ENCODE measurements around the gene UPK3A.

Gene UPK3A

DNA sequence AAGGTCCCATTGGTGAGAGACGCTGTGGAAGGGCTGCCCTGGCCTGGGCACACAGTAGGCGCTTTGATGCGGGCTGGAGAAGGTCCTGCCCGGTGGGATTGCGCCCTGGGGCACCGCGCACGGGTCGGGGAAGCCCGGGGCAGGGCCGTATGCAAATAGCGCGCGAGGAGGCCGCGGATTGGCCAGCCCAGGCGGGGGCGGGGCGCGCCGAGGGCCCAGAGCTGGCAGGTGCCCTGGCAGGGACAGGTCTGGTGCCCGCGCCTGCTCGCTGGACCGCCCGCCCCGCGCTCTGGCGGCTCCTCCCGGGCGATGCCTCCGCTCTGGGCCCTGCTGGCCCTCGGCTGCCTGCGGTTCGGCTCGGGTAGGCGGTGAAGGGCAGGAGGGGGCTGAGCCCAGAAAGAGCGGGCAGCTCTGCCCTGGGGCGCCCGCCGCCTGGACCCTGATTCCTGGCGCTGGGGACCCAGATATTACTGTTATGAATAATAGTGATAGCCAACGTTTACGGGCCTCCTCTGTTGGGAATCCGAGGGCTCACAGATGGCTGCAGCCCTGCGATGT is at the start of gene UPK3A:
Gene UPK3A (plus strand): TSS at position 245 of the 558 bp plus-strand sequence. CDS start 65 bp downstream, at position 310.
- Mint-ChIP-seq H3K9me3 (no peaks in the 10 kb centered on the region), H3K4me3 (peak within 1 kb of the TSS; percentile 63 to 68), H3K27me3 (peaks cover 6 to 7% of the 10 kb centered on the region in 2 donors), H3K36me3 (peaks cover 0 to 3% of the 10 kb centered on the region in 2 donors), H3K4me1 (peaks cover 34 to 74% of the 10 kb centered on the region in 2 donors), H3K27ac (peak within 1 kb of the TSS; percentile 31)
- ATAC-seq (replicated peaks) (peak; percentile 75 to 78), DNase-seq (peak; percentile 69)

DNA sequence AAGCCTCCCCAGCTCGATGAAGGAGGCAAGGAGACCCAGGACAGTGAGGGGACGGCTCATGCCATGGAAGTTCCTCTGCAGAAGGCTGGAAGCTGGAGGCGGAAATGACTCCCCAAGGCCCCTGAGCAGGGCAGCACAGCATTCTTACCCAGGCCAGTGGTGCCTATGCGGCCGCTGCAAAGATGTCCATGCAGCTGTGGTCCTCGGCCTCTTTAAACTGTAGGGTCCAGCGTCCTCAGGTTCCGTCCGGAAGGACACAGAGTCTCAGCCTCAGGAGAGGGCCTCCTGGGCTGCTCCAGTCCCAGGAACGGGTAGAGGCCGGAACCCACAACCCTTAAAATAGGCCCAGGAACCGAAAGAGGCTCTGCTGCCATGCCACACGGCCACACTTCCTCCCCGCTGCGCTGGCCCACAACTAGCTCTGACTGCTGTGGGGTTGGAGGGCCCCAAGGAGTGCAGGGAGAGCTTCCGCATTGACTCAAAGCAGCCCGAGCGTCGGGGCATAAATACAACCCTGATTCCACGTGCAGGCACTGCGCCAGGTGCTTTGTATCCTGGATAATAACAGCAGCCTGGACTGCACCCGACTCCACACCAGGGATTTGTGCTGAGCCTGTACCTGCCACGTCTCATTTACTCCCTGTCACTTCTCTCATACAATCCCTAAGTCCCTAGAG is 49.5 kb upstream of the UPK3A start:
- Mint-ChIP-seq H3K4me3 (peak overlapping the region; percentile 58 to 77), H3K36me3 (peaks cover 2 to 6% of the 10 kb centered on the region in 2 donors), H3K4me1 (peaks cover 50 to 95% of the 10 kb centered on the region in 2 donors), H3K27ac (peak overlapping the region; percentile 43), H3K9me3 (no peaks in the 10 kb centered on the region), H3K27me3 (no peaks in the 10 kb centered on the region)
- DNase-seq (no peak), ATAC-seq (replicated peaks) (peak; percentile 76 to 94)

DNA sequence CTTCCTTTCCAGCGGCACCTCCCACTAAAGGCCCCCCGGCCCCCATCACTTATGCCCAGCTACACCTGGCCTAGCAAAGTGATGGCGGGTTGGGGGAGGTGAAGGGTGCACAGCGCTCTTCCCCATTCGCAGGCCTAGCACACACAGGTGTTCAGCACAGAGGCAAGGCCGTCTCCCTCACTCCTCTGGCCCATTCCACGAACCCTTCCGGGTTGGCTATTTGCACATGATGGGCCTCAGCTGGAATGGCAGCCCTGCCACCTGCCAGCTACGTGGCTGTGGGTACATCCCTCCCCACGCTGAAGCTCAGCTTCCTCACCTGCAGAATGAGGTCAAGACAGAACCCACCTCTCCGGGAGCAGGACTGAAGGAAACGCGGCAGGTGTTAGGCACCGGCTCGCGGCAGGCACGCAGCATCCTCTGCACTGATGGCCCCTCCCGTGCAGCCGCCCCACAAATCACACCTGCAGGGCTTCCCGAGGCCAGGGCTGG is 48.9 kb upstream of the UPK3A start:
- peak overlapping the region; percentile 43 for H3K27ac Mint-ChIP-seq
- ATAC-seq (replicated peaks): peak in 1 of 2 donors; percentile 19
- peak overlapping the region; percentile 58 to 77 for H3K4me3 Mint-ChIP-seq
- H3K27me3 Mint-ChIP-seq: no peaks in the 10 kb centered on the region
- no peak for DNase-seq
- no peaks in the 10 kb centered on the region for H3K9me3 Mint-ChIP-seq
- H3K4me1 Mint-ChIP-seq: peaks cover 51 to 93% of the 10 kb centered on the region in 2 donors
- H3K36me3 Mint-ChIP-seq: peaks cover 2 to 6% of the 10 kb centered on the region in 2 donors

DNA sequence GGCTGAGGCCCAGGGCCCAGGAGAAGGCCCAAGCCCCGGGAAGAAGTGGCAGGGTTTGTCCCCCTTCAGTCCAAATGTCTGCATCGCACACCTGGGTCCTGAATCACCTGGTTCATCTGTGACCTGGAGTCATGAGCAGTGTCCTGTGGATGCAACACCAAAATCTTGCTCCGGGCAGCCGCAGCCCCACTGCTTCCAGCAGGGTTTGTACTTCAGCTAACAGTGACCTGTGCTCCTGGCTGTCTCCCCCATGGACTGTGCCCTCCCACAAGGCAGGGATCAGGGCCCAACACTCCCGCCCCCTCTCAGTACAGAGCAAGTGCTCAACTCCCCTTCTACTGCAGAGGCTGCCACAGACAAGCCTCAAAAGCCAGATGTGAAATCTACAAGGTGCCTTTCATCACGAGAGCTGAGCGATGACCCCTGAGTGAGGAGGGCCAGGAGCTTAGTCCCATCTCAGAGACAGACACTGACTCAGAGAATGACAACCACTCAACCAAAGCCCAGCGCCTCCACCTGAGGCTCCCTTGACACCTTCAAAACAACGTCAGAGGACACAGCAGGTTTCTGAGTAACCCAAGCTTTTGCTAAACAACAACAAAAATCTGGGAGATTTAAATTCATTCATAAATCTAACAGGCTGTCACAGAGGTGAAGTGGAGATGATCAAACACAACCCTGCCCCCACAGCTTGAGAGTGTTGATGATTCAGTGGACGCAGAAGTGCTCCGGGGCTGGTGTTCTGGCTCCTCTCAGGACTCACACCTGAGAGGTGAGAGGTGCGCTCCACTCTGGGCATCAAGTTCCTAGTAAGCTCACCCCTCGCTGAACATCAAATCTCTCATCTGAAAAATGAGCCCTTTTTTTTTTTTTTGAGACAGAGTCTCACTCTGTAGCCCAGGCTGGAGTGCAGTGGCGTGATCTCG is 47.4 kb upstream of the UPK3A start:
- Mint-ChIP-seq H3K27ac (no peak overlapping the region), H3K9me3 (no peaks in the 10 kb centered on the region), H3K4me1 (peaks cover 49 to 92% of the 10 kb centered on the region in 2 donors), H3K4me3 (no peak overlapping the region), H3K27me3 (no peaks in the 10 kb centered on the region), H3K36me3 (peaks cover 2 to 6% of the 10 kb centered on the region in 2 donors)
- DNase-seq (no peak), ATAC-seq (replicated peaks) (peak in 1 of 2 donors; percentile 12)

DNA sequence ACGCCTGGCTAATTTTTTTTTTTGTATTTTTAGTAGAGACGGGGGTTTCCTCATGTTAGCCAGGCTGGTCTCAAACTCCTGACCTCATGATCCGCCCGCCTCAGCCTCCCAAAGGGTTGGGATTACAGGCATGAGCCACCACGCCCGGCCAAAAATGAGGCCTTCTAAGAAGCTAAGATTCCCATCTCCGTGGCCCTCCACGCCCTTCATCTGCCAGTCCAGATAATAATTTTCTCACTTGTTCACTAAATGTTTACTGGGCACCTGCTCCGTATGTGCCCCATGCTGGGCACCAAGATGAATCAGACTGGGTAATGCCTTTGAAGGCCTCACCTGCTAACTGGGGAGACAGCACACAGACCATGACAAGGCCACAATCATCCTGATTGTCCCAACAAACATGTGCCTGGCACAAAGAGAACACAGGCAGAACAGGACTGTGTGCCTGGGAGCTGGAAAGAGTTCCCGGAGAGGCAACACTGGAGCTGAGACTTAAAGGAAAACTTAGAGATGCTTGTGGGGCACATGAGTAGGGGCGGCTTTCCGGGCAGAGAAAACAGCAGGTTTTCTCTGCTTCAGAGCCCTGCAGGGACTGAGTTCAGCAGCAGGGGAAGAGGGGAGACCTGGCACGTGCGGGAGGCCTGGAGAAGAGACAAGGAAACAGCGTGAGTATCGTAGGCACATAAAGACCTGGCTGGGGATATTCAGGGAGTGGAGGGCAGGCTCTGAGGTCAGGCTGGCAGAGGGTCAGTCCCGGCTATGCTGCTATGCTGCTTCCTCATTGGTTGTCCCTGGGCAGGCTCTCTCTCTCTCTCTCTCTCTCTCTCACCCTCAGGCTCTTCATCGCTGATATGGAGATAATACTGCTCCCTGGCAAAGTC is 46.4 kb upstream of the UPK3A start:
- Mint-ChIP-seq H3K4me1 (peaks cover 46 to 85% of the 10 kb centered on the region in 2 donors), H3K9me3 (no peaks in the 10 kb centered on the region), H3K27me3 (no peaks in the 10 kb centered on the region), H3K27ac (no peak overlapping the region), H3K4me3 (no peak overlapping the region), H3K36me3 (peaks cover 2 to 6% of the 10 kb centered on the region in 2 donors)
- DNase-seq: no peak
- no peak for ATAC-seq (replicated peaks)

DNA sequence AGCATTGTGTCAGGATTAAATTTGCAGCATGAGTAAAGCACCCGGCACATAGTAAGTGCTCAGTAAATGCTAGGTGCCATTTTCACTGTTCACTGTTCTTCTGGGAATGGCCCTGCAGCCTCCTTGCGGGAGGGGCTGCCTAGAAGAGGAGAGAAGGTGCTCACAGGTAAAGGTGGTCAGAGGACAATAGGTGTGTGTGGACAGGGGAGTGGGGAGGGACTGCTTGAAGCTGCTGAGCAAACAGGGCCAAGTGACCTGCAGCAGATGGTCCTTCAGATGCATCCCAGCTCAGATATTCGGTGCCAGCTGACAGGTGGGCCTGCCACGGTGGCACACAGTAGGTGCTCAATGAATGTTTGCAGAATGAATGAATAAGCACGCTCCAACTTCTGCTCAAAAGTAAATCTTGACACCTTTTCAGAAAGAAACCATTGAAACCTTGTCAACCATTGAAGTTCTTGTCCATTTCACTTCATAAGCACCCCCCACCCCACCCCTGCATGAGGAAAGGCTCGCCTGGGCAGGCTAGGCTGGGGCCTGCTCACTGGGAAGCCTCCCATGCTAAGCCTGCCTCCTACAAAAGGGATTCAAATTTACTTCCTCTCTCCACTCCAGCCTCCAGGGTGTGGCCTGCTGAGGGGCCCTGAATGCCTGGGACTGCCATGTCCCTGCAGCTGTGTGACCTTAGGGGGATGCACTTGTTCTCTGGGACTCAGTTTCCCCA is 45.6 kb upstream of the UPK3A start:
- no peak overlapping the region for H3K27ac Mint-ChIP-seq
- ATAC-seq (replicated peaks): no peak

DNA sequence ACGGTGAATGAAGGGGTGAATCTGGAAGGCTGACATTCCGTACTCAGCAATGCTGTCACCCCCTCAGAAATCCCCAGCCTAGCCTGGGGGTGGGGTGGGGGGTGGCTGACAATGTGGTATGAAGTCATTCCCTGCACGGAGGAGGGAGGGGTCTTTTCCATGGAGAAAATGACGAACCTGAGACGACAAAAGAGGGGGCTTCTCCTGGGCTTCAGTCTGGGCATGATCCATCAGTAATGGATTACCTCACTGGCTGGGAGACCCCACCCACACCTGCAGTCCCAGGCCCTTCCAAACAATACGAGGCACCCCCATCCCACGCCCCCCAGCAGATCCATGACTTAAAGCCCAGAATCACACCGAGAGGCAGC is 45.1 kb upstream of the UPK3A start:
- Mint-ChIP-seq H3K27me3 (no peaks in the 10 kb centered on the region), H3K4me3 (peak overlapping the region; percentile 89 to 90), H3K9me3 (no peaks in the 10 kb centered on the region), H3K27ac (no peak overlapping the region), H3K36me3 (peaks cover 2 to 6% of the 10 kb centered on the region in 2 donors), H3K4me1 (peaks cover 37 to 72% of the 10 kb centered on the region in 2 donors)
- DNase-seq (no peak), ATAC-seq (replicated peaks) (no peak)

More for the DNA sequence above, 45.6 kb upstream of the UPK3A start:
- peaks cover 41 to 78% of the 10 kb centered on the region in 2 donors for H3K4me1 Mint-ChIP-seq
- H3K4me3 Mint-ChIP-seq: peak overlapping the region; percentile 89 to 90
- no peak for DNase-seq
- H3K9me3 Mint-ChIP-seq: no peaks in the 10 kb centered on the region
- H3K36me3 Mint-ChIP-seq: peaks cover 2 to 6% of the 10 kb centered on the region in 2 donors
- H3K27me3 Mint-ChIP-seq: no peaks in the 10 kb centered on the region

DNA sequence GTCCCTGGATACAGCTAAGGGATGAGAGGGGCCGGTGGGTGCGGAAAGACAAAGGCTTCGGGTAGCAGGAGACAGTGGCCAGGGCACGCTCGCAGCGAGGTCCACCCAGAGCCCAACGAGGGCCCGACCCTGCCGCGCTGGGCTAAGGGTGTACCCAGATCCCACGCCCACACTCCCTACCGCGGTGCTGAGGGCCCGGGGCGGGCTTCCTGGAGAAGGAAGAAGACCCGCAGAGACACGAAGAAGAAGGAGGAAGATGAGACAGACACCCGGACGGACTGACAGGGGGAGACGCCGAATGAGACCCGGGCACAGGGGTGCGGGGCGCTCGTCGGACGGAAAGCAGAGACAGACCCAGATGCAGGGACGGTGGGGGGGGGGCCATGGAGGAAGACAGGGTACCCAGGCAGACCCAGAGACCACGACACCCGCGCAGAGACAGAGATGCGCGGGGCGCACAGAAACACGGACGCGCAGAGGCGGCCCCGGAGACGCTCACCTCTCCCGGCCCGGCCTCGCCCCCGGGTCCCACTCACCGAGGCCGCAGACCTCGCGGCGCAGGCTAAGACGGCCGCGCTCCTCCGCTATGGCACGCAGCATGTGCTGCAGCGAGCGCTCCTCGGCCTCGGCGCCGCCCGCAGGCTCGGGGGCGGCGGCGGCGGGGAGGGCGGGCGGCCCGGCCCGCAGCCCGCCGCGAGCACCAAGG is 44.5 kb upstream of the UPK3A start:
- Mint-ChIP-seq H3K36me3 (peaks cover 2 to 6% of the 10 kb centered on the region in 2 donors), H3K4me1 (peaks cover 37 to 66% of the 10 kb centered on the region in 2 donors), H3K9me3 (no peaks in the 10 kb centered on the region), H3K27me3 (no peaks in the 10 kb centered on the region), H3K4me3 (peak overlapping the region; percentile 89 to 90), H3K27ac (peak overlapping the region; percentile 85)
- ATAC-seq (replicated peaks) (peak; percentile 66 to 68), DNase-seq (no peak)

DNA sequence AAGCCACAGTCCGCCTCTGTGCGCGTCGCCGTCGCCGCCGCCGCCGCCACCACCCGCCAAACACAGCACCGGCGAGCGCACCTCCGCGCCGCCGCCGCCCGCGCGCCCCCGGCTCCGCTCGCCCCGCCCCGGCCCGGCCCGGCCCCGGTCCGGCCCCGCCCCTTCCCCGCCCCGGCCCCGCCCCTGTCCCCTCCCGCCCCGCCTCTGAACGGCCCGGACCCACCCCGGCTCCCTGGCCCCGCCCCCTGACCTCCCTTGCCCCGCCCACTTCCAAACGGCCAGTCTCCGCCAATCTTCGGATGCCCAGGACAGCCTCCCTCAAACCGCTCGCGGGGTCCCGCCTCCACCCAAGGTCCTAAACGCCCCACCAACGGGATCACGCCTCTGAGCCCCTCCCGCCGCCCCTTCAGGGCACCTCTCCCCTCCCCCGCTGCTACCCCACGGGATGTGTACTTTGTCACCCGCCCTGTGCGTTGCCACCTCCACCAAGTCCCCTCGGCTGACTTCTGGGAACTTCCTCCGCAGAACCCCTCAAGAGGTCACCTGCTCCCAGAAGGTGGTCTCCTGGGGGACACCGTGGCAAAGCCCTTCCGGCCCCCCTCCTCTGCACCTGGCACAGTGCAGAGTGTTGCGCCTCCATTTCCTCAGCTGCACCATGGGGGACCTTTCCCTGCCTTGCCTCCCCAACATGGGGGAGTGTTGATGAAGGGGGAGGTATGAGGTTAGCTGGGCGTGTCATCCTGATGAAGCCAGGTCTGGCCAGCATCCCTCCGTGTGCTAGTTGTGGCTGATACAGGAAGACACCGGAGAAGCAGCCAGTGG is 43.7 kb upstream of the UPK3A start, which contains the start of gene KIAA0930:
Gene KIAA0930 (minus strand): TSS at position 85 of the 822 bp plus-strand sequence. CDS start 191 bp downstream, outside the sequence.
- Mint-ChIP-seq H3K36me3 (peaks cover 2 to 6% of the 10 kb centered on the region in 2 donors), H3K4me1 (peaks cover 32 to 61% of the 10 kb centered on the region in 2 donors), H3K27me3 (no peaks in the 10 kb centered on the region), H3K4me3 (peak within 1 kb of the TSS; percentile 89 to 91), H3K27ac (peak within 1 kb of the TSS; percentile 92), H3K9me3 (no peaks in the 10 kb centered on the region)
- peak; percentile 62 for DNase-seq
- ATAC-seq (replicated peaks): peak; percentile 66 to 67

DNA sequence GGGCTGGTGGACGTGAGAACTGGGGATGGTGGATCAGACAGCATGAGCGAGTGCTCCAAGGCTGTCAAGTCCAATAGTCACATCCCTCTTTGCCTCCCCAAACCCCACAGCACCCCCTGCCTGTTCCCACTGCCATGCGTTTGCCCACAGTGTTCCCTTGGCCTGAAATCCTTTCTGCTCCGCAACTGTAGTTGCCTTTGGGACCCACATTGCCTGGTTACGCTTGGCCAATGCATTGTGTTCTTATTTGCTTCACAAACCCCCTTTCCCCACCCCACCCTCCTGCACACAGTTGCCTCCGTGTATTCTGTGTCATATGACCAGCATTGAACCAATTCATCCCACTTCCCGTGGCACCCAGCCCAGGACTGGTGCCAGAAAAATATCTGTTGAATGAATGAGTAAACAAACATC is 42.0 kb upstream of the UPK3A start:
- no peak overlapping the region for H3K4me3 Mint-ChIP-seq
- H3K27ac Mint-ChIP-seq: no peak overlapping the region
- peaks cover 33 to 55% of the 10 kb centered on the region in 2 donors for H3K4me1 Mint-ChIP-seq
- H3K9me3 Mint-ChIP-seq: no peaks in the 10 kb centered on the region
- peaks cover 0 to 6% of the 10 kb centered on the region in 2 donors for H3K36me3 Mint-ChIP-seq
- DNase-seq: no peak
- ATAC-seq (replicated peaks): no peak
- H3K27me3 Mint-ChIP-seq: no peaks in the 10 kb centered on the region

DNA sequence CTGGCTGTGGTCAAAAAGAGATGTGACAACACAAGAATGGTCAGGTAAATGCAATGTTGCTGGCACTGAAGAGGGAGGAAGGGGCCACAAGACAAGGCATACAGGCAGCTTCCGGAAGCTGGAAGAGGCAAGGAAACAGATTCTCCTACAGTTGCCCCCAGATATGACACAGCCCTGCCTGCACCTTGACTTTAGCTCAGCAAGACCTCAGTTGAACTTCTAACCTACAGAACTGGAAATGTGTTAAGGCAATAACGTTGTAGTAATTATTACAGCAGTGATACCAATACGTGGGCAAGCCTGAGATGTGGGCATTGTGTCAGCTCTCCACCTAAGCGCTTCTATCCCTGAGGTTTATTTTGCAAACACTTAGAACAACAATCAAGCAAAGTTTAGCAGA is 39.8 kb upstream of the UPK3A start:
- Mint-ChIP-seq H3K27me3 (no peaks in the 10 kb centered on the region), H3K9me3 (no peaks in the 10 kb centered on the region), H3K27ac (no peak overlapping the region), H3K36me3 (no peaks in the 10 kb centered on the region), H3K4me3 (no peak overlapping the region), H3K4me1 (peaks cover 22 to 40% of the 10 kb centered on the region in 2 donors)
- ATAC-seq (replicated peaks): no peak
- DNase-seq: no peak
